T-helper 2 cell treated with Interferon-gamma antibody and Interleukin-4, amounts not matched to agents 5 μg/mL and 100 μg/mL, for 36 hours (primary cell): ENCODE results near the gene GOLGB1.
A peak's percentile ranks its signal among the peaks of the same experiment; 100 is the strongest.

Source experiments
- DNase-seq: peaks from one replicate; pipeline ENCODE4 v3.0.0; 2021; ENCODE audit warnings: low spot score
- H3K27ac Mint-ChIP-seq: one replicate; pipeline ENCODE4 v1.8.0; 2021; ENCODE audit warnings: mild to moderate bottlenecking, mixed read lengths
- H3K27me3 Mint-ChIP-seq: one replicate; pipeline ENCODE4 v1.8.0; 2021; ENCODE audit warnings: low read depth, mixed read lengths
- H3K36me3 Mint-ChIP-seq: one replicate; pipeline ENCODE4 v1.8.0; 2021; ENCODE audit warnings: low read depth, mixed read lengths
- H3K4me1 Mint-ChIP-seq: one replicate; pipeline ENCODE4 v1.8.0; 2021; ENCODE audit warnings: low read depth, mixed read lengths
- H3K4me3 Mint-ChIP-seq: one replicate; pipeline ENCODE4 v1.8.0; 2022; ENCODE audit warnings: mild to moderate bottlenecking, moderate library complexity, mixed read lengths
- H3K9me3 Mint-ChIP-seq: one replicate; pipeline ENCODE4 v1.8.0; 2021; ENCODE audit warnings: mixed read lengths

The GOLGB1 gene

GRCh38 chr3:121723485-121723884 is 26.1 kb downstream of the GOLGB1 start:
- no peaks in the 10 kb centered on the region for H3K9me3 Mint-ChIP-seq
- H3K27ac Mint-ChIP-seq: no peak overlapping the region
- no peaks in the 10 kb centered on the region for H3K27me3 Mint-ChIP-seq
- H3K36me3 Mint-ChIP-seq: peaks cover 69% of the 10 kb centered on the region
- H3K4me1 Mint-ChIP-seq: peaks cover 20% of the 10 kb centered on the region
- no peak overlapping the region for H3K4me3 Mint-ChIP-seq
- DNase-seq: no peak

- H3K9me3 Mint-ChIP-seq: no peaks in the 10 kb centered on the region
- H3K4me1 Mint-ChIP-seq: peaks cover 24% of the 10 kb centered on the region
- no peak overlapping the region for H3K27ac Mint-ChIP-seq
- H3K4me3 Mint-ChIP-seq: no peak overlapping the region
- H3K36me3 Mint-ChIP-seq: peaks cover 71% of the 10 kb centered on the region
- no peaks in the 10 kb centered on the region for H3K27me3 Mint-ChIP-seq
- no peak for DNase-seq
Observed at GRCh38 chr3:121722411-121722810, 27.1 kb downstream of the GOLGB1 start.

GRCh38 chr3:121720163-121720562 is 29.4 kb downstream of the GOLGB1 start:
- no peaks in the 10 kb centered on the region for H3K27me3 Mint-ChIP-seq
- H3K4me3 Mint-ChIP-seq: no peak overlapping the region
- peaks cover 75% of the 10 kb centered on the region for H3K36me3 Mint-ChIP-seq
- DNase-seq: no peak
- H3K9me3 Mint-ChIP-seq: no peaks in the 10 kb centered on the region
- H3K27ac Mint-ChIP-seq: peak overlapping the region; percentile 17
- H3K4me1 Mint-ChIP-seq: peaks cover 27% of the 10 kb centered on the region

GRCh38 chr3:121719423-121719822 is 30.1 kb downstream of the GOLGB1 start:
- DNase-seq: no peak
- no peaks in the 10 kb centered on the region for H3K9me3 Mint-ChIP-seq
- H3K27ac Mint-ChIP-seq: no peak overlapping the region
- no peaks in the 10 kb centered on the region for H3K27me3 Mint-ChIP-seq
- no peak overlapping the region for H3K4me3 Mint-ChIP-seq
- H3K36me3 Mint-ChIP-seq: peaks cover 71% of the 10 kb centered on the region
- H3K4me1 Mint-ChIP-seq: peaks cover 26% of the 10 kb centered on the region

GRCh38 chr3:121718205-121718846 is 31.2 kb downstream of the GOLGB1 start:
- H3K4me3 Mint-ChIP-seq: peak overlapping the region; percentile 37
- no peaks in the 10 kb centered on the region for H3K9me3 Mint-ChIP-seq
- H3K27me3 Mint-ChIP-seq: no peaks in the 10 kb centered on the region
- DNase-seq: no peak
- peaks cover 66% of the 10 kb centered on the region for H3K36me3 Mint-ChIP-seq
- H3K4me1 Mint-ChIP-seq: peaks cover 19% of the 10 kb centered on the region
- H3K27ac Mint-ChIP-seq: peak overlapping the region; percentile 37

GRCh38 chr3:121710347-121710746 is 39.2 kb downstream of the GOLGB1 start:
- Mint-ChIP-seq H3K36me3 (peaks cover 44% of the 10 kb centered on the region), H3K27me3 (no peaks in the 10 kb centered on the region), H3K4me3 (no peak overlapping the region), H3K27ac (no peak overlapping the region), H3K4me1 (no peaks in the 10 kb centered on the region), H3K9me3 (no peaks in the 10 kb centered on the region)
- no peak for DNase-seq

- DNase-seq: no peak
- Mint-ChIP-seq H3K9me3 (peaks cover 3% of the 10 kb centered on the region), H3K4me3 (no peak overlapping the region), H3K27me3 (no peaks in the 10 kb centered on the region), H3K4me1 (no peaks in the 10 kb centered on the region), H3K27ac (no peak overlapping the region), H3K36me3 (peaks cover 48% of the 10 kb centered on the region)
Observed at GRCh38 chr3:121707531-121708273, 41.8 kb downstream of the GOLGB1 start.

- no peak for DNase-seq
- no peaks in the 10 kb centered on the region for H3K4me1 Mint-ChIP-seq
- H3K36me3 Mint-ChIP-seq: peaks cover 47% of the 10 kb centered on the region
- peaks cover 3% of the 10 kb centered on the region for H3K9me3 Mint-ChIP-seq
- H3K27ac Mint-ChIP-seq: no peak overlapping the region
- H3K4me3 Mint-ChIP-seq: no peak overlapping the region
- H3K27me3 Mint-ChIP-seq: no peaks in the 10 kb centered on the region
Observed at GRCh38 chr3:121705541-121705940, 44.0 kb downstream of the GOLGB1 start.

- Mint-ChIP-seq H3K27me3 (no peaks in the 10 kb centered on the region), H3K27ac (no peak overlapping the region), H3K4me3 (no peak overlapping the region), H3K4me1 (no peaks in the 10 kb centered on the region), H3K9me3 (peaks cover 3% of the 10 kb centered on the region), H3K36me3 (peaks cover 41% of the 10 kb centered on the region)
- DNase-seq: no peak
Observed at GRCh38 chr3:121703973-121704372, 45.6 kb downstream of the GOLGB1 start.

- peaks cover 2% of the 10 kb centered on the region for H3K9me3 Mint-ChIP-seq
- no peak for DNase-seq
- H3K36me3 Mint-ChIP-seq: peaks cover 19% of the 10 kb centered on the region
- H3K4me1 Mint-ChIP-seq: no peaks in the 10 kb centered on the region
- no peak overlapping the region for H3K27ac Mint-ChIP-seq
- no peak overlapping the region for H3K4me3 Mint-ChIP-seq
- H3K27me3 Mint-ChIP-seq: no peaks in the 10 kb centered on the region
Observed at GRCh38 chr3:121698901-121699300, 50.6 kb downstream of the GOLGB1 start.

GRCh38 chr3:121698476-121698875 is 51.1 kb downstream of the GOLGB1 start:
- no peaks in the 10 kb centered on the region for H3K27me3 Mint-ChIP-seq
- H3K36me3 Mint-ChIP-seq: peaks cover 15% of the 10 kb centered on the region
- H3K4me3 Mint-ChIP-seq: no peak overlapping the region
- H3K4me1 Mint-ChIP-seq: no peaks in the 10 kb centered on the region
- no peak for DNase-seq
- no peaks in the 10 kb centered on the region for H3K9me3 Mint-ChIP-seq
- H3K27ac Mint-ChIP-seq: no peak overlapping the region

- Mint-ChIP-seq H3K27me3 (no peaks in the 10 kb centered on the region), H3K36me3 (peaks cover 27% of the 10 kb centered on the region), H3K4me3 (no peak overlapping the region), H3K27ac (no peak overlapping the region), H3K4me1 (peaks cover 12% of the 10 kb centered on the region), H3K9me3 (no peaks in the 10 kb centered on the region)
- DNase-seq: no peak
Observed at GRCh38 chr3:121696186-121696585, 53.4 kb downstream of the GOLGB1 start.

GRCh38 chr3:121692010-121692699 is 57.4 kb downstream of the GOLGB1 start:
- H3K4me3 Mint-ChIP-seq: no peak overlapping the region
- peaks cover 19% of the 10 kb centered on the region for H3K4me1 Mint-ChIP-seq
- no peak for DNase-seq
- peaks cover 34% of the 10 kb centered on the region for H3K36me3 Mint-ChIP-seq
- no peaks in the 10 kb centered on the region for H3K9me3 Mint-ChIP-seq
- H3K27me3 Mint-ChIP-seq: no peaks in the 10 kb centered on the region
- peak overlapping the region; percentile 33 for H3K27ac Mint-ChIP-seq

GRCh38 chr3:121690777-121691405 is 58.6 kb downstream of the GOLGB1 start:
- Mint-ChIP-seq H3K27ac (peak overlapping the region; percentile 22), H3K27me3 (no peaks in the 10 kb centered on the region), H3K9me3 (no peaks in the 10 kb centered on the region), H3K36me3 (peaks cover 40% of the 10 kb centered on the region), H3K4me1 (peaks cover 21% of the 10 kb centered on the region), H3K4me3 (peak overlapping the region; percentile 3)
- no peak for DNase-seq
